Progenitor cell of endocrine pancreas (in vitro differentiated cells): ENCODE measurements around the gene RAB37. TPM values are rescaled to one million over a fixed set of nuclear protein-coding genes. Genes with fewer than 3 reads are reported as not detected.
A peak's percentile ranks its signal among the peaks of the same experiment; 100 is the strongest.

Source experiments
- DNase-seq: peaks from one replicate; pipeline ENCODE4 v3.0.0; 2021; ENCODE audit warnings: low spot score; ENCODE audit not compliant: unreplicated experiment
- H3K27ac Mint-ChIP-seq: 2 replicates; pipeline ENCODE4 v1.8.0; 2021; ENCODE audit warnings: mild to moderate bottlenecking, moderate library complexity, mixed read lengths
- H3K27me3 Mint-ChIP-seq: 2 replicates; pipeline ENCODE4 v1.8.0; 2021; ENCODE audit warnings: mixed read lengths
- H3K36me3 Mint-ChIP-seq: 2 replicates; pipeline ENCODE4 v1.8.0; 2022; ENCODE audit warnings: mixed read lengths; ENCODE audit not compliant: insufficient read depth
- H3K4me1 Mint-ChIP-seq: 2 replicates; pipeline ENCODE4 v1.8.0; 2021; ENCODE audit warnings: low read depth, mixed read lengths
- H3K4me3 Mint-ChIP-seq: 2 replicates; pipeline ENCODE4 v1.8.0; 2021; ENCODE audit warnings: low read depth, mild to moderate bottlenecking, moderate library complexity, mixed read lengths
- H3K9me3 Mint-ChIP-seq: 2 replicates; pipeline ENCODE4 v1.8.0; 2021; ENCODE audit warnings: low read depth, mixed read lengths
- CTCF ChIP-seq: fragments of 200-600 bp; sonication (generic); IDR thresholded peaks from one replicate; pipeline ENCODE4 v1.5.0; 2021; ENCODE audit warnings: antibody characterized with exemption, mild to moderate bottlenecking; ENCODE audit not compliant: unreplicated experiment
- total RNA-seq: library from RNA; stranded (reverse); gene quantifications from 2 replicates; pipeline ENCODE4 v1.2.1, GENCODE V29; 2021

The RAB37 gene
- total RNA-seq, 1 donor from 2014 or later: 3.2 TPM

- no peak overlapping the region for H3K4me3 Mint-ChIP-seq
- no peak for TF ChIP-seq CTCF
- no peak for DNase-seq
- H3K27me3 Mint-ChIP-seq: no peaks in the 10 kb centered on the region
- peaks cover 71% of the 10 kb centered on the region for H3K4me1 Mint-ChIP-seq
- H3K9me3 Mint-ChIP-seq: no peaks in the 10 kb centered on the region
- no peak overlapping the region for H3K27ac Mint-ChIP-seq
- peaks cover 2% of the 10 kb centered on the region for H3K36me3 Mint-ChIP-seq
These were observed 24.9 kb downstream of the RAB37 start for GRCh38 chr17:74761931-74762330.

GRCh38 chr17:74763565-74764387 lies 26.7 kb downstream of the RAB37 start:
- peak; percentile 77 for DNase-seq
- H3K27me3 Mint-ChIP-seq: no peaks in the 10 kb centered on the region
- no peaks in the 10 kb centered on the region for H3K9me3 Mint-ChIP-seq
- H3K27ac Mint-ChIP-seq: peak overlapping the region; percentile 94
- peaks cover 7% of the 10 kb centered on the region for H3K36me3 Mint-ChIP-seq
- peak overlapping the region; percentile 65 for H3K4me3 Mint-ChIP-seq
- no peak for TF ChIP-seq CTCF
- peaks cover 61% of the 10 kb centered on the region for H3K4me1 Mint-ChIP-seq

GRCh38 chr17:74764751-74765286 lies 27.8 kb downstream of the RAB37 start:
- no peak overlapping the region for H3K4me3 Mint-ChIP-seq
- no peak for TF ChIP-seq CTCF
- peaks cover 54% of the 10 kb centered on the region for H3K4me1 Mint-ChIP-seq
- peaks cover 9% of the 10 kb centered on the region for H3K36me3 Mint-ChIP-seq
- DNase-seq: no peak
- peak overlapping the region; percentile 90 for H3K27ac Mint-ChIP-seq
- H3K9me3 Mint-ChIP-seq: no peaks in the 10 kb centered on the region
- H3K27me3 Mint-ChIP-seq: no peaks in the 10 kb centered on the region

GRCh38 chr17:74766413-74766812 lies 29.4 kb downstream of the RAB37 start:
- no peak overlapping the region for H3K27ac Mint-ChIP-seq
- TF ChIP-seq CTCF: no peak
- H3K27me3 Mint-ChIP-seq: no peaks in the 10 kb centered on the region
- H3K9me3 Mint-ChIP-seq: no peaks in the 10 kb centered on the region
- peaks cover 45% of the 10 kb centered on the region for H3K4me1 Mint-ChIP-seq
- peaks cover 14% of the 10 kb centered on the region for H3K36me3 Mint-ChIP-seq
- H3K4me3 Mint-ChIP-seq: no peak overlapping the region
- no peak for DNase-seq

- peaks cover 39% of the 10 kb centered on the region for H3K4me1 Mint-ChIP-seq
- no peak overlapping the region for H3K4me3 Mint-ChIP-seq
- no peak overlapping the region for H3K27ac Mint-ChIP-seq
- no peaks in the 10 kb centered on the region for H3K27me3 Mint-ChIP-seq
- DNase-seq: no peak
- no peaks in the 10 kb centered on the region for H3K9me3 Mint-ChIP-seq
- H3K36me3 Mint-ChIP-seq: peaks cover 15% of the 10 kb centered on the region
- TF ChIP-seq CTCF: no peak
These were observed 30.1 kb downstream of the RAB37 start for GRCh38 chr17:74767111-74767516.
